Amniotic epithelial cell (primary cell): Measurements from ENCODE around the gene DHX29.

Experiments
- DNase-seq: peaks from one replicate; pipeline ENCODE4 v3.0.0-alpha.2; 2010; ENCODE audit warnings: low read depth

The DHX29 gene

DNA sequence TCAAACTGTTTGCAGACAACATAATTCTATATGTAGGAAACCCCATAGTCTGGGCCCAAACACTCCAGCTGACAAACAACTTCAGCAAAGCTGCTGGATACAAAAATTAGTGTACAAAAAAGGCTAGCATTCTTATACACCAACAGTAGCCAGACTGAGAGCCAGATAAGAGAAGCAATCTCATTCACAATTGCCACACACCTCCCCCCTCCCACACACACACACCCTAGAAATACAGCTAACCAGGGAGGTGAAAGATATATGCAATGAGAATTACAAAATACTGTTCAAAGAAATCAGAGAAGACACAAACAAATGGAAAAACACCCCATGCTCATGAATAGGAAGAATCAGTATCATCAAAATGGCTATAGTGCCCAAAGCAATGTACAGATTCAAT is 9.3 kb upstream of the DHX29 start:
- DNase-seq: peak; percentile 74

DNA sequence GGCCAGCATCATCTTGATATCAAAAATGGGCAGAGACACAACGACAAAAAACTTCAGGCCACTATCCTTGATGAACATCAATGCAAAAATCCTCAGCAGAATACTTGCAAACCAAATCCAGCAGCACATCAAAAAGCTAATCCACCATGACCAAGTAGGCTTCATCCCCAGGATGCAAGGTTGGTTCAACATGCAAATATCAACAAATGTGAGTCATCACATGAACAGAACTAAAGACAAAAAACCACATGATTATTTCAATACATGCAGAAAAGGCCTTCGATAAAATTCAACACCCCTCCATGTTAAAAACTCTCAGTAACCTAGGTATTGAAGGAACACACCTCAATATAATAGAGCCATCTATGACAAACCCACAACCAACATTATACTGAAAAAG is 8.8 kb upstream of the DHX29 start:
- no peak for DNase-seq

DNA sequence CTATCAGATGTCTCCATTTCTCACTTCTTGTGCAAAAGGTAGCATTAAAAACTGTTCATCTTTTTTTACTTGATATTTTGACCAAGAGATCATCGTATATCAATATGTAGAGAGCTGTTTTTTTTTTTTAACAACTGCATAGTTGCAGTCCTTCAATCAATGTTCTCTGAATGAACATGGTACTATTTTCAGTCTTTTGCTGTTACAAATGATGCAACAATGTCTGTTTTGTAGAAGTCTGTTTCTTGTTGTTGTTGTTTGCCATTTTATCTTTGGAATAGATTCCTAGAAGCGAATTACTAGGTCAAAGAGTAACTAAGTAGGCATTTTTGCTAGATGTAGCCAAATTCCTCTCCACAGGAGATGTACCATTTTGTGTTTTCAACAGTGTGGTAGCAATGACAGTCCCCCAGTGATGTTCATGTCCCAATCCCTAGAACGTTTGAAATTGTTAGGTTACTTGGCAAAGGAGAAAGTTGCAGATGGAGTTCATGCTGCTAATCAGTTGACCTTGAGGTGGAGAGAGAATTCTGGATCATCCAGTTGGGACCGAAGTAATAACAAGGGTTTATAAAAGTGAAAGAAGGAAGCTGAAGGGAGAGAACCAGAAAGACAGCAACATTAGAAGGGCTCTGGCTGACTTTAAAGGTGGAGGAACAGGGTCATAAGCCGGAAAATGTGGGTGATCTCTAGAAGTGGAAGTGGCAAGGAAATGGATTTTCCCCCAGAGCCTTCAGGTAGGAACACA is 6.5 kb upstream of the DHX29 start:
- no peak for DNase-seq

DNA sequence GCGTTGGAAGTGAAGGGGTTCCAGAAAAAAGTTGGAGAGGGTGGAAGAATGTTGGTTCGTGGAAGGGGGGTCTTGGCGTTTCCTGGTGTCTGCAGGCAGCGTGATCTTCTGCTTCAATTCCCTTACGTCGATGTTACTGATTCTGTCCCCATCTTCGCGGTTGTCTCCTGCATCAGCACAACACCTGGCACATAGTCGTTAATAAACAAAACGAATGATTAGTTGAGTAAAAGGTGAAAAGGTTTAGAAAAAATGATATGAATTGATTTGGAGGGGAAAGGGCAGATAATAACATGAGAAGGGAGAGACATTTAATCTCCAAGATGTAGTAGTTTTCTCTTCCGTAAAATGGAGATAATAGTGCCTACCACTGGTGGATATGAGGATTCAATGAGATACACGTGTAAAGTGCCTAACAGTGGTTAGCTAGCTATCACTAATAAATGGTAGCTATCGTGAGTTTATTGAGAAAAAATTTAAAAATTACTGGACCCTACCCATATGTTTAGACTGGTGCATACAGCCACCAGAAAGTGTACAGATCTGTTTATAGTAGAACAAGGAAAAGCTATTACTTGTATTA is 851 bp upstream of the DHX29 start:
- DNase-seq: peak; percentile 28

DNA sequence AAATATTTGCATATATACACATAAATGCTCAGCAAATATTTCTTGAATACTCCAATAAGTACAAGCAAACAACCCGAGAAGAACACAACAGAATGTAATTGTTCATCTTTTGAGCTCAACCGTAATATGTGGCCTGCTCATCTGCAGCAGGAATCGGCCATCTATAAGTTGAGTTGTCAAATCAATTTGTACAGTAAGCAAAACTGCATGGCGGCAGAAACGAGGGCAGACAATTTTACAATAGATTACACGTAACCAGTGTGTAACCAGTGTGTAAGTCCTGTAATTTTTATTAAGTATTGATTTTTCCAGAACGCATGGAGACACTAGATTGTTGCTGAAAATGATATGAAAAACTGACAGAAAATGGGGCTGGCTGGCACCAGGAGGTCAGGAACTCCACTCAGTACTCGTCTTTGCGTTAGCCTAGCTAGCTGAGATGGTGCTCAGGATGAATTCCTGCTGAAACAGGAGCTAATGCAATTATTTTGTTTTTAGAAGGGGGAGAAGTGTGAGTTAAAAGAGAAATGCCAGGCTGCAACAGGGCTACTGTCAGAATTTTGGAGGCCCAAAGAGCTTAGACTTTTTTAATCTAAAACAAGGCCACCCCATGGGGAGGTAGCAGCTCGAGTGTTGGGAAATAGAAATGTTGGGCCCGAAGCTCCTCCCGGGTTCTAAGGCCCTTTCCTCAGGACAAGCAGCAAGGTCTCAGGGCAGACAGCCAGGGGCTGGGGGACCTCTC is 682 bp downstream of the DHX29 start:
- peak; percentile 18 for DNase-seq

DNA sequence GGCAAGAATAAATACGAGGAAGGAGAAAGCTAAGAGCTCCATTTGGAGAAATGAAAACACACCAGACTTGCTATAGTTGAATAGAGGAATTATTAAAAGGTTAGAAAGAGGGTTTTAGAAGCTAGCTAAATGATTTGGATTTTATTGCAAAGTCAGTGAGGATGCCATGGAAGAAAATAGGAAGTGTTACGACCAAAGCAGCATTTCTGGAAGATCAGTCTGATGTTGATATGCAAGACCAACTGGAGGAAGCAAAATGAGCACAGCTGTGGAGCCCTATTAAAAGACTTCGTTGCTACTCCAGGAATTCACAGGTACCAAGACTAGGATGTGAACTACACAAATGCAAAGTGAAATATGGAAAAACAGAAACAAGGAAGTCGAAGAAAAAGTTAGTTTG is 2.1 kb downstream of the DHX29 start:
- no peak for DNase-seq

DNA sequence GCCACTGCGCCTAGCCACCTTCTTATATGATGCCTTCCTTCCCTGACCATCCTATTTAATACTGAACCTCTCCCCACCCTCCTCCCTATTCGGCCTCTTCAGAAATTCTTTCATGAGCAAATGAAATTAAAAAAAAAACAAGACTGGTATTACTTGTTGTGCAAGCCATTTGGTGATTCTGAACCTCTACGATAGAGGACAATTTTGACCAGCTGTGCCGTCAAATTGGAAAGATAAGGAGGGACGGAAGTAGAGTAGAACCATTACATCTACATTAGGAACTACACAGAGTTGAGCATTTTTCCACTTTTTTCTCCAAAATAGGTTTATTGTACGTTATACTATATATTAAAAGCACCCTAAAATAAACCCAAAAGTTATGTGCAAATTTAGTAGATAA is 2.9 kb downstream of the DHX29 start:
- DNase-seq: no peak

DNA sequence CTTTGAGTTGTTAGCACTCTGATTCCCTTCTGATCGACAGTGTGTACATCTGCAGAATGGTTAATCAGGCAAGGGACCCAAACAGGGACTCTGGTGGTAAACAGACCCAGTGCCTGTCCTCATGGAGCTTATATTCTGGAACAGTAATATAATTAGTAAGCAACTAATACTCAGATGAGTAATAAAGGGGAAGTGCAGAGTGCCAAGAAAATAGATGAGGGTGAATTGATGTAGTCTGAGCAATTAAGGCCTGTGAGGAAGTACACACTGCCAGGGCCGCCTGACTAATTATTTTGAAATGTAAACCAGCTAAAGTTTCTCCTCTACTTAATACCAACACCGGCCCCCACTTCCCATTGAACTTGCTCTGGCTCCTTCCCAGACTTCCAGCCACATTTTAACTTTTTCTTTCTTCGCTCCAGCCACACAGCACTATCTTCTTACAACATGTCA is 4.2 kb downstream of the DHX29 start:
- DNase-seq: peak; percentile 92

DNA sequence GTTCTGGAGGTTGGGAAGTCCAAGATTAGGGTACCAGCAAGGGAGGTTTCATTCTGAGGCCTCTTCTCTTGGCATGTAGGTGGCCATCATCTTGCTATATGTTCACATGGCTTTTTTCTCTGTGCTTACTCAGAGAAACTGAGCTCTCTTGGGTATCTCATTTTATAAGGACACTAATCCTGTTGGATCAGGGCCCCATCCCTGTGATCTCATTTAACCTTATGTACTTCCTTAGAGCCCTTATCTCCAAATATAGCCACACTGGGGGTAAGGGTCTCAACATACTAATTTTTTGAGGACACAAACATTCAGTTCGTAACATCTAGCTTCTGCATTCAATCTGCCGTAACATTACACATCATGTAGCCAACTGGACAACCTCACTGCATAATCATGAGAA is 6.6 kb downstream of the DHX29 start:
- DNase-seq: no peak

DNA sequence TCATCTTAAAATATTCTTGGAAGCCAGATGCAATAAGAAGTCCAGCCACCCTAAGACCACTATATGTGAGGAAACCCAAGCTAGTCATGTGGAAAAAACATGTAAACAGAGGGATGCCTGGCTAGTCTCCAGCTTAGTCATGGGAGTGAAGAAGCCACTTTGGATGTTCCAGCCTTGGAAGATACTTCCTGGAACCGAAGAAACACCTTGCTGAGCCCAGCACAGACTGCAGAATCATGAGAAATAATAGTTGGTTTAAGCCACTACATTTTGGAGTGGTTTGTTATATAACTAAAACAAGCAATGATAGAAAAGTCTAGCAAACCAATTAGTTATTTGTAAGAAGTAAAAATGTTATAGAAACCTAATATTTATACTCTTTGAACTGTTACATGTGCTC is 12.6 kb downstream of the DHX29 start:
- no peak for DNase-seq

DNA sequence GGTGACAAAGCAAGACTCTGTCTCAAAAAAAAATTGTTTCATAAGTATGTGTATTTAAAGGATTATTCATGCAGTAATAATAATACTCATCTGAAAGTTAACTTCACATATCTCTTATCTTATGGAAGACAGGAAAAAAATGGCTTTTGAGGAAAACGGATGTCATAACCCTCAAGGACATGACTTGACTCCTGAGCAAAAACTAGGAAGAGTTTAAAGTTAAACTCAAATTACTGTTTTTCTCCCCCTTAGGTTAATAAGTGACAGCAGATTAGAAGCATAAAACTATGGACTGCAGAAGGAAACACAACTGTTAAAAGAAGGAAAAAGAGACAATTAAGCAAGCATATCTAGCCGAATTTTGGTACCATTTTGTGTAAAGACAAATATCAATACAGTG is 16.5 kb downstream of the DHX29 start:
- DNase-seq: no peak

DNA sequence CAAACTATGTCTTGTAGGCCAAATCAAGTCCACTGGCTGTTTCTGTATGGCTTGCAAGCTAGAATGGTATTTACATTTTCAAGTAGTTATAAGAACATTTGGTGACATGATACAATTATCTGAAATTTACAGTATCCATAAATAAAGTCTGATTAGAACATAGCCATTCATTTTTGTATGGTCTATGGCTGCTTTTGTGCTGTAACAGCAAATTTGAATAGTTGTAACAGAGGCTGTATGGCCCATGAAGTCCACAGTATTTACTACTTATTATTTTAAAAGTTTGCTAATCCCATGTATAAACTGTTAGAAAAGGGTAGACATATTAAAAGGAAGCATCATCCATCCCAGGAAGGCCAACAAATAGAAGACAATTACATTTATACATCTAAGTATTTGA is 17.7 kb downstream of the DHX29 start:
- no peak for DNase-seq

DNA sequence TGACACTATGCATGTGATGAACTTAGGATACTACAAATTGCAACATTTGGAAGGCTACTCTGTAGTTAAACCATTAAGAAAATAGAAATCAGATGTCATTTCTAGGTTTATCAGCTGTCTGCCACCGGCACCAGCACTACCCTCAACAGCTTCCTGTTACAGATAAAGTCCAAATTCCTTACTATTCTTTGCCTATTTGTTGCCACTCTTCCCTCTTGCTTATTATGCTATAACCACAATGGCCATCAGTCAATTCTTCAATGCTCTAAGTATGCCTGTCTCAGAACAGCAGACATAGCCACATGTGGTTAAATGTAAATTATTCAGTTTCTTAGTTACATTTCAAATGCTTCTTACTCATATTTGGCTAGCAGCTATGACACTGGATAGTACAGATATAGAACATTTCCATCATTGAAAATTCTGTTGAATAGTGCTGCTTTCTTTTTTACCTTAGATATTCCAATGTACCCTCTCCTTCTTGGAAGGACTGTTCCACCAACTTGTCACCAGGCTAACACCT is 21.0 kb downstream of the DHX29 start:
- DNase-seq: peak; percentile 7

DNA sequence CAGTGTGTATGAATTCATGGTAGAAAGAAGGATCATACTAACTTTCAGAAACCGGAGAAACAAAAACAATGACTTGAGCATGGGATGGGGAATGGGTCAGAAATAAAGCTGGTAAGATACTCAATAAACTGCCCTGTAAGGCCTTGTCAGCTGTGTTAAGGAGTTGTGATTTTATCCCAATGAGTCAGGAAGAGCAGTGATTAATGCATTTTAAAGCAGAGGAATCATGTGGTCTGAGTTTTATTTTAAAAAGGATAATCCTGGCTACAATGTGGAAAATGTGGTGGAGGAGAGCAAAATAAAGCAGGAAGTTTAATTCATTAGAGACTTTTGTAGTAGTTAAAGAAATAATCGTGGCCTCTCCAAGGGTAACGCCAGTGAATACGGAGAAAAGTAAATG is 28.7 kb downstream of the DHX29 start:
- peak; percentile 64 for DNase-seq

DNA sequence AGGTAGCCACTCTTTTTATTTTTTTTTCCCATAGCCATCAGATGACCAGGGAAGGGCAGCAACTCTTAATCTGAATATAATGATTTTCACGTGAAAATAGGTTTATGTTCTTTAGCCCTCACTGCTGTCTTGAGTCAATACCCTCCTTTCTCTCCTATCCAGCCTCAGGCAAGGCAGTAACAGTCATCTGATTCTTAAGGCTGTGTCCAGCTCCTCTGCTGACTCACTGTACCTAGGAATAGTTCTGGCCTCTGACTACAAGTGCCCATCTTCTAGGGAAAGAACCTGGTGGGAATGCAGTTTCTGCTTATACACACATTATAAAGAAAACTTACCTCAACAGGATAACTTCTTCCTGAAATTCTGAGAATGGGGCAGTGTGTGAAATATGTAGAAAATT is 30.7 kb downstream of the DHX29 start:
- DNase-seq: peak; percentile 40

DNA sequence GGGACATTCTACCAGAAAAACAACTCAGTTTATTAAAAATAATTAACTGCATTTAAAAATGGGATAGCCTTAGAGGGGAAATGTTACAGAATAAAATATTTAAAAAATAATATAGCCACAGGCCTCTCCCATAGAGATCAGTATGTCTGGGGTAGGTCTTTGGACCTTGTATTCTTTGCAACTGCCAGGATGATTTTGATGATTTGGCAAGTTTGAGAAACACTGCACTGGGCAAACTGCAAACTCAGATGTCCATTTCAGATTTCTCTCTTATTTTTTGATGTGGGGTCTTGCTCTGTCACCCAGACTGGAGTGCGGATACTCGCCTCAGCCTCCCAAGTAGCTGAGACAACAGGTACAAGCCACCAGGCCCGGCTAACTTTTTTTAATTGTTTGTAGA is 49.2 kb downstream of the DHX29 start:
- no peak for DNase-seq

DNA sequence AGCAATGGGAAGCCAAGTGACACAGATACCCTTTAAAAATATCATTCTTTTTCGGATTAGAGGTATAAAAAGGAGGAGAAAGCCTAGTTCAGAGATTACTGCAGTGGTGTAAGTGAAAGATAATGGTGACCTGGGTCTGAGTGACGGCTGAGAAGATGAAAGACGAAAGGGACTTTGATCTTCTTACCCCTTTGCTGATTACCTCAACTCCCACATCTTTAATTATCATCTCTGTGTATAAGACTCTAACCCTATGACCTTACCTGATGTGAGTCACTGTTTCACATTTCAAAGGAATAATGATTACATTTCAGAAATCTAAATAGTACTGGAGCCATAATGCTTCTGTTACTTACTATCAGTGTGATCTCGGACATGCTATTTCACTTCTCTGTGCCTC is 52.7 kb downstream of the DHX29 start:
- DNase-seq: no peak

DNA sequence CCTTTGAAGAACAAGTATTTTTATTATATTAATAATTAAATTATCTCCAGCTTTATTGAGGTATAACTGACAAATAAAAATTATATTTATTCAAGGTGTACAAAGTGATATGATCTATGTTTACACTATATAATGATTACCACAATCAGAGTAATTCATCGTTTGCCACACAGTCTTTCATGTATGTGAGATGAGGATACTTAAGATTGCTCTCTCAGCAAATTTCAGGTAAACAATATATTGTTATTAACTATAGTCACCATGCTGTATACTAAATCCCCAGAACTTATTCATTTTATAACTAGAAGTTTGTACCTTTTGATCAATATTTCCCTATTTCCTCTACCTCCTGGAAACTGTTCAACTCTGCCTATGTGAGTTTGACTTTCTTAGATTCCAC is 57.4 kb downstream of the DHX29 start:
- DNase-seq: no peak

DNA sequence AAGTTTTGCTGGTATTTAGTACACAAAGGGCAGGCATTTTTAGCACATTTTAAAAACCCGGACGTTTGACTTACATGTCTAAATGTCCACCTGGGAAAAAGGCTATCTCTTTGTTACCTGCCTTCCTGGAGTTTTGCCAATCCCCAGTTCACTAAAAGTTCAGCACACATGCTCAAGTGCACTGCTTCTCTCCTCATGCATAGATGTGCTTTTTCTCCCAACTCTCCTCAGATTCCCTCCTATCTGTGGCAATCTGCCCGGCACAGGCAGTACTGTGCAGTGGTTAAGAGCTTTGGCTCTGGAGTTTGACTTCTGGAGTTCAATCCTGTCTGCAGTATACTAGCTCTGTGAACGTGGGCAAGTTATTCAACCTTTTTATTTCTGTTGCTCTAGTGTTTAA is 65.7 kb downstream of the DHX29 start:
- DNase-seq: no peak

DNA sequence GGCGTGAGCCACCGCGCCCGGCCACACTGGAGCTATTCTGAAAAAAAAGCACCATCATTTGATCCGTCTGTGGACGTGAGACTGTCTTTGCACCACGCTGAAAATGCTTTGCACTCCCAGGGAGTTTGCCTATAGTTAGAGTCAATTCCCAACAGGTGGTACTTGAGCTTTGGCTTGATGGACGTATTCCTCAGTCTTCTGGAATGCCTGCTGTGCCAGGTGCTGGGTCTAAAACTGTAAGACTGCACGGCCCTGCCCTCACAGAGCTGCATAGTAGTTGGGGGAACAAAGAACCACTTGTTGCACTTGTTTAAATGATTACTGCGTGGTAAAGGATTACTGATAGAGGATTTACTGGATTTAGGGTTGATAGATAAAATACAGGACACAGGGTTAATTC is 70.7 kb downstream of the DHX29 start:
- DNase-seq: no peak

DNA sequence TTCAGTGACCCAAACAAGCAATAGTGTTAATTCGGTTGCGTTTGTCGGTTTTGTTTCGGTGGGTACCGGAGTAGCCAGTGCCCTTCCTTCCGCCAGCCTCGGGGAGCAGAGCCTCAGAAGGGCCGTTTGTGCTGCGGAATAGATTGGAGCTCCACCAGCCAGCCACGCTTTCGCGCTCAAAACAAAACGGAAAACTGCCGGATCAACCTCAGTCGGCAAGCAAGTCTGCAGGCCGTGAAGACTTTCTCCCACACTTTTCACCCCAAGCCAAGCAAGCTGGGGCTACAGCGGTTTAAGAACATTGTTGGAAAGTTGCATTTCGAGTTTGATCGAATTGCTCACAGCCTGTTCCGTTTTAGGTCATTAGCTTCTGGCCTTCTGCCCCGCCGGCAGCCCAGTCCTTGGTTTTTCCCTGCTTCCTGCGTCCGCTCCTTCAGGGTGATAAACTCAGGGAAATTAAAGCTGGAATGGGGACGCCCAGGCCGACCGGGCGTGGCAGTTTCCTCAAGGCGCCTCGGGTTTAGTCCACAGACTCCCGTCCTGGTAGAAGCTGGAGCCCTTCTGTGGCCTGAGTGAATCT is 73.3 kb downstream of the DHX29 start:
- DNase-seq: peak; percentile 15

DNA sequence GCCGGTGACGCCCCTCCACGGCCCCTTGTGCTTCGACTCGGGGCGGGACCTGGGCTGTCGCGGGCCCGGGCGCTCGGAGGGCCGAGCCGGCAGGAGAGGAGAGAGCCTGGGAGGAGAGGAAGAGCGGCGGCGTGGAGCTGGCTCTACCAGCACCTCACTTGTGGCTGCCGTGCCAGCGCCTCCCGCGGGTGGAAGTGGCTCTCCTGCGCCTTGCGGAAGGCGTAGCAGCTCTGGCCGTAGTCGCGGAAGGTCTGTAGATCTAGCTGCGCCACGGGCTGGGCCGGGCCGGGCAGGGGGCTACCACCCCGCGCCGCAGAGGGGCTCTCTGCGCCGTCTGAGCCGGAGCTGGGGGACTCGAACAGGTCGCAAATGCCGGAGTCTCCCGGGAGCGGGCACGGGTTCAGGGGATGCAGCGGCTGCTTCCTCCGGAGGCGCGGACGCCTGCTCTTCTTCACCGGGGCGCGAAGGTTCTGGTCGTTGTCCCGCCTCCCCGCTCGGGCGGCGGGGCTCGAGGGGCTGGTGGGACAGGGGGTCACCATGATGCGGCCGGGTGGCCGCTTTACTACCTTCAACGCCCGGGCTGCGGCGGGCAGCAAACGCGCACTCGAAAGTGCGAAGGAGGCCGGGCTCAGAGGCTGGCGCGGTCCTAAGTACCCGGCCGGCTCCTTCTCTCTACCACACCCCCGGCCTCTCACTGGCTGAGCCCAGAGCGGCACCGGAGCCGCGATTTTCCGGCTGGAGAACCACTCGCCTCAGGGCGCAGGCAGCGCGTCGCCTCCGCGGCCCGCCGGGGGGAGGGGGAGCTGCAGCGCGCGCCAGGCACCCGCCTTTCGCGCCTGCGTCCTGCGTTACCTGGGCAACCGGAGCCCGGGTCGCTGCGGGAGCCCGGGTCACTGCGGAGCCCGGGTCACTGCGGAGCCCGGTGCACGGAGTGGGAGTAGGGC is 74.2 kb downstream of the DHX29 start, which contains the start of gene CCNO:
Gene CCNO (minus strand): TSS at position 624 of the 944 bp plus-strand sequence. CDS start 85 bp downstream, at position 539.
- peak; percentile 62 for DNase-seq
